Loucy (cell line): ENCODE data around the gene IL5.

Experiments
- CTCF ChIP-seq: fragments of 200-600 bp; sonication (generic); conservative IDR thresholded peaks from 2 replicates; pipeline ENCODE4 v1.5.1; 2014; ENCODE audit warnings: mild to moderate bottlenecking, antibody characterized with exemption, low read length
- EZH2phosphoT487 ChIP-seq: fragments of 200-600 bp; IDR thresholded peaks from 2 replicates; pipeline ENCODE4 v1.6.1; 2018; ENCODE audit warnings: antibody characterized with exemption, mild to moderate bottlenecking, moderate library complexity, borderline replicate concordance

- TF ChIP-seq CTCF (no peak), EZH2phosphoT487 (no peak)
These were observed 47.1 kb downstream of the IL5 start for GRCh38 chr5:132496191-132496630.
